ENCODE measurements around the gene PODN. TPM values are rescaled to one million over a fixed set of nuclear protein-coding genes. Genes with fewer than 3 reads are reported as not detected.

The PODN gene
- total RNA-seq, 1 experiment from 2014 or later: not detected

GRCh38 chr1:53111073-53111556 is 49.1 kb downstream of the PODN start:
- Histone ChIP-seq H2AFZ (no peak overlapping the region), H3F3A (ENCODE audit: insufficient read depth, low read depth) (peaks cover 30% of the 10 kb centered on the region), H3K4me1 (replicated peaks; ENCODE audit: insufficient read depth) (peaks cover 56% of the 10 kb centered on the region), H3K4me2 (peak overlapping the region; percentile 42), H3K27ac (no peak overlapping the region), H3K9me3 (ENCODE audit: insufficient read depth, low read depth) (no peaks in the 10 kb centered on the region), H3K79me2 (ENCODE audit: low read depth) (no peaks in the 10 kb centered on the region), H3K9me2 (ENCODE audit: insufficient read depth) (no peaks in the 10 kb centered on the region), H3K36me3 (ENCODE audit: low read depth) (no peaks in the 10 kb centered on the region), H4K20me1 (ENCODE audit: insufficient read depth) (no peaks in the 10 kb centered on the region), H3K4me3 (no peak overlapping the region), H3K27me3 (ENCODE audit: insufficient read depth, low read depth) (no peaks in the 10 kb centered on the region)
- ChIA-PET CTCF (no interaction called here), POLR2A (ENCODE audit: unreplicated experiment) (interaction anchor here (0.6 kb wide), 1 partner anchor 18 kb away, joined by 6 read pairs; no protein-coding TSS in a partner anchor)
- DNase-seq: peak; percentile 47 to 67
- TF ChIP-seq EZH2 (IDR thresholded peaks at IDR 0.05; ENCODE audit: low read depth) (no peak), CTCF (conservative IDR thresholded peaks at IDR 0.05) (no peak)
- BruUV-seq (replicated peaks): no TSS peak
- intact Hi-C loops (cut with micrococcal nuclease; ENCODE audit: unreplicated experiment): no loop called here

DNA sequence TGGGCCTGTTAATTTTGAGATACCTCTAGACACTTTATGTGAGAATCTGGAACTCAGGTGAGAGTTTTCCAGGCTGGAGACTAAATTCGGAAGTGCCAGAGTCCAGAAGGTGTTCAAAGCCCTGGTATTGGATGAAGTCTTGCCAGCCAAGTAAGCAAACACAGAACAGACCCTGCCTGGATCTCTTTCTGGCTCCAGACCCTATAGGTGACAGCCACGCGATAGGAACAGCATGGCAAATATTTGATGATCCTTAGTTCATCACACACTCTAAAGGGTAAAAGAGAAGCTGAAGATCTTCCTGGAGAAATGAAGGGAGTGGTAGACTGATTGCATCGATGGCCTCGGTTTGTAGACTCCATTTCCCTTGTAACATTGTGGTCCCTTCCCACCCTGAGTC is 49.7 kb downstream of the PODN start:
- intact Hi-C loops (cut with micrococcal nuclease; ENCODE audit: unreplicated experiment): no loop called here
- Histone ChIP-seq H3K79me2 (ENCODE audit: low read depth) (no peaks in the 10 kb centered on the region), H4K20me1 (ENCODE audit: insufficient read depth) (no peaks in the 10 kb centered on the region), H3F3A (ENCODE audit: insufficient read depth, low read depth) (peaks cover 26% of the 10 kb centered on the region), H3K27ac (no peak overlapping the region), H2AFZ (no peak overlapping the region), H3K9me2 (ENCODE audit: insufficient read depth) (no peaks in the 10 kb centered on the region), H3K4me2 (no peak overlapping the region), H3K9me3 (ENCODE audit: insufficient read depth, low read depth) (no peaks in the 10 kb centered on the region), H3K36me3 (ENCODE audit: low read depth) (no peaks in the 10 kb centered on the region), H3K27me3 (ENCODE audit: insufficient read depth, low read depth) (no peaks in the 10 kb centered on the region), H3K4me3 (no peak overlapping the region), H3K4me1 (replicated peaks; ENCODE audit: insufficient read depth) (peaks cover 55% of the 10 kb centered on the region)
- no TSS peak for BruUV-seq (replicated peaks)
- TF ChIP-seq CTCF (conservative IDR thresholded peaks at IDR 0.05) (no peak), EZH2 (IDR thresholded peaks at IDR 0.05; ENCODE audit: low read depth) (no peak)
- ChIA-PET POLR2A (ENCODE audit: unreplicated experiment) (interaction anchor here (0.6 kb wide), 1 partner anchor 18 kb away, joined by 6 read pairs; no protein-coding TSS in a partner anchor), CTCF (interaction anchor here (0.5 kb wide), 1 partner anchor 98 kb away, joined by 8 read pairs; no protein-coding TSS in a partner anchor)
- DNase-seq: no peak

GRCh38 chr1:53112271-53112774 is 50.3 kb downstream of the PODN start:
- H3K9me3 ChIP-seq (ENCODE audit: insufficient read depth, low read depth): no peaks in the 10 kb centered on the region
- H3K4me1 ChIP-seq (replicated peaks; ENCODE audit: insufficient read depth): peaks cover 48% of the 10 kb centered on the region
- H3K36me3 ChIP-seq (ENCODE audit: low read depth): no peaks in the 10 kb centered on the region
- H3K9me2 ChIP-seq (ENCODE audit: insufficient read depth): no peaks in the 10 kb centered on the region
- peaks cover 20% of the 10 kb centered on the region for H3F3A ChIP-seq (ENCODE audit: insufficient read depth, low read depth)
- H3K4me3 ChIP-seq: no peak overlapping the region
- intact Hi-C loops (cut with micrococcal nuclease; ENCODE audit: unreplicated experiment): no loop called here
- no peaks in the 10 kb centered on the region for H4K20me1 ChIP-seq (ENCODE audit: insufficient read depth)
- H3K27ac ChIP-seq: no peak overlapping the region
- H3K79me2 ChIP-seq (ENCODE audit: low read depth): no peaks in the 10 kb centered on the region
- H3K27me3 ChIP-seq (ENCODE audit: insufficient read depth, low read depth): no peaks in the 10 kb centered on the region
- POLR2A ChIA-PET (ENCODE audit: unreplicated experiment): interaction anchor here (0.6 kb wide), 1 partner anchor 34 kb away, joined by 4 read pairs; no protein-coding TSS in a partner anchor
- BruUV-seq (replicated peaks): no TSS peak
- peak in 1 of 2 experiments; percentile 76 for DNase-seq
- H3K4me2 ChIP-seq: no peak overlapping the region
- TF ChIP-seq CTCF (conservative IDR thresholded peaks at IDR 0.05): no peak
- no peak for TF ChIP-seq EZH2 (IDR thresholded peaks at IDR 0.05; ENCODE audit: low read depth)
- no peak overlapping the region for H2AFZ ChIP-seq
- CTCF ChIA-PET: interaction anchor here (0.5 kb wide), 1 partner anchor 98 kb away, joined by 8 read pairs; no protein-coding TSS in a partner anchor
